ENCODE measurements around the gene MTMR12.

DNA sequence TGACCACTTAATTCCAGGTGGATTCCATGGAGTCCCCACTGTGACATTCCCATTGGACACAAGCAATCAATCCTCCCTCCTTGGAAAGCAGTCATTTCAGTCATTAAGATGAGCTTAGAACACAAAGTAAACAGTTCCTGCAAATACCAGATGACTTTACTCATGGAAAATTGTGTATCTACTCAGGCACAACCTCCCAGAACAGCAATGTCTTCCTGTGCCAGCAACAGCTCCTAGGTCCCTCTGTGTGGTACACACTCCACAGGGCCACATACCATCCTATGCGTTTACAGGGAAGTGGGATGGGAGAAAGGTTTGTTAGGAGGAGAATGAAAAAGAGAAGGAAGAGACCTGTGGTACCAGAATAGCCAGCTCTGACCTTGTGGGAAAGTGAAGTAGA lies 53.7 kb downstream of the MTMR12 start:
- TF ChIP-seq, protein P1, sequence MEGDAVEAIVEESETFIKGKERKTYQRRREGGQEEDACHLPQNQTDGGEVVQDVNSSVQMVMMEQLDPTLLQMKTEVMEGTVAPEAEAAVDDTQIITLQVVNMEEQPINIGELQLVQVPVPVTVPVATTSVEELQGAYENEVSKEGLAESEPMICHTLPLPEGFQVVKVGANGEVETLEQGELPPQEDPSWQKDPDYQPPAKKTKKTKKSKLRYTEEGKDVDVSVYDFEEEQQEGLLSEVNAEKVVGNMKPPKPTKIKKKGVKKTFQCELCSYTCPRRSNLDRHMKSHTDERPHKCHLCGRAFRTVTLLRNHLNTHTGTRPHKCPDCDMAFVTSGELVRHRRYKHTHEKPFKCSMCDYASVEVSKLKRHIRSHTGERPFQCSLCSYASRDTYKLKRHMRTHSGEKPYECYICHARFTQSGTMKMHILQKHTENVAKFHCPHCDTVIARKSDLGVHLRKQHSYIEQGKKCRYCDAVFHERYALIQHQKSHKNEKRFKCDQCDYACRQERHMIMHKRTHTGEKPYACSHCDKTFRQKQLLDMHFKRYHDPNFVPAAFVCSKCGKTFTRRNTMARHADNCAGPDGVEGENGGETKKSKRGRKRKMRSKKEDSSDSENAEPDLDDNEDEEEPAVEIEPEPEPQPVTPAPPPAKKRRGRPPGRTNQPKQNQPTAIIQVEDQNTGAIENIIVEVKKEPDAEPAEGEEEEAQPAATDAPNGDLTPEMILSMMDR (conservative IDR thresholded peaks at IDR 0.05 in 1 of 2, IDR thresholded peaks at IDR 0.05 in 1 of 2; ENCODE audit: low read depth in 1 of 2, low read length in 2 of 2), result no peak
- TF ChIP-seq EZH2 (IDR thresholded peaks at IDR 0.05; ENCODE audit: low read length, missing control alignments), result no peak

Data from fibroblast of lung (primary cell).